ENCODE measurements around the gene ETNK2.

- TF ChIP-seq CTCF (IDR thresholded peaks at IDR 0.05) (peak; percentile 84 to 94 (median 92)), POLR2A (IDR thresholded peaks at IDR 0.05) (no peak)
Observed at GRCh38 chr1:204128964-204129896, 22.6 kb downstream of the ETNK2 start.

Measured in right lobe of liver (tissue), 4 donors.